ENCODE results near the gene GRHPR. TPM values are rescaled to one million over a fixed set of nuclear protein-coding genes. Genes with fewer than 3 reads are reported as not detected.

Gene GRHPR
- total RNA-seq (2022; extraction: Qiagen RNA extraction): 151 to 178 TPM (median 164 TPM) in 5 replicates

GRCh38 chr9:37422289-37423104 lies at the start of gene GRHPR:
Gene GRHPR, plus strand, starts transcription at chr9:37422696. Its CDS starts 55 bp downstream, at chr9:37422751.

GRCh38 chr9:37465249-37466036 lies 42.9 kb downstream of the GRHPR start, which contains the start of gene ZBTB5:
Gene ZBTB5, minus strand, starts transcription at chr9:37465450. Its CDS starts 22,899 bp downstream, at chr9:37442551.

GRCh38 chr9:37485389-37486255 lies 63.1 kb downstream of the GRHPR start, which contains the start of gene POLR1E:
Gene POLR1E, plus strand, starts transcription at chr9:37485948. Its CDS starts 100 bp downstream, at chr9:37486048.

Other genes with a start within 250 kb of the GRHPR start
- 6.2 to 7.8 TPM (median 7.3 TPM) in 5 replicates for gene ZBTB5, start 42.8 kb downstream of the GRHPR start, total RNA-seq (2022; extraction: Qiagen RNA extraction)
- gene POLR1E, start 63.3 kb downstream of the GRHPR start, total RNA-seq (2022; extraction: Qiagen RNA extraction): 33.1 to 39.0 TPM (median 35.7 TPM) in 5 replicates
- gene FBXO10, start 153.7 kb downstream of the GRHPR start, total RNA-seq (2022; extraction: Qiagen RNA extraction): 7.2 to 8.1 TPM (median 7.6 TPM) in 5 replicates
- 267 to 330 TPM (median 326 TPM) in 5 replicates for gene TOMM5, start 169.9 kb downstream of the GRHPR start, total RNA-seq (2022; extraction: Qiagen RNA extraction)
- gene FRMPD1, start 228.3 kb downstream of the GRHPR start, total RNA-seq (2022; extraction: Qiagen RNA extraction): 0.03 to 0.10 TPM (median 0.05 TPM) in 5 replicates

Data from A549 treated with Hydrocortisone at 1 μM for 4 hours (cell line).